Ovary (tissue), 3 donors: ENCODE measurements around the gene PDE4C.

ENCODE experiments used
- CTCF ChIP-seq, 3 donors: fragments of 450-650 bp in 2 of 3; fragments of 200-600 bp in 1 of 3; IDR thresholded peaks; one replicate each; pipeline versions ENCODE4 v1.5.1 to v1.8.0; 2016 to 2022; ENCODE audit warnings: antibody characterized with exemption in 3 of 3, mild to moderate bottlenecking in 1 of 3
- EP300 ChIP-seq: sonication (generic); formaldehyde crosslinking; IDR thresholded peaks from one replicate; pipeline ENCODE4 v1.6.1; 2017; ENCODE audit warnings: antibody characterized with exemption
- donor health status: DM: no; HTN: no; CAD: no.

GRCh38 chr19:18203863-18204393, 22.3 kb downstream of the PDE4C start, which contains the start of gene RAB3A:
- peak in 1 of 3 donors; percentile 27 for TF ChIP-seq CTCF (IDR thresholded peaks at IDR 0.05)
- peak; percentile 85 for TF ChIP-seq EP300
